ENCODE results near the gene EFNA4. TPM values are rescaled to one million over a fixed set of nuclear protein-coding genes. Genes with fewer than 3 reads are reported as not detected.
A peak's percentile ranks its signal among the peaks of the same experiment; 100 is the strongest.

EFNA4 gene
- total RNA-seq, 1 donor from 2014 or later, result 7.4 TPM

DNA sequence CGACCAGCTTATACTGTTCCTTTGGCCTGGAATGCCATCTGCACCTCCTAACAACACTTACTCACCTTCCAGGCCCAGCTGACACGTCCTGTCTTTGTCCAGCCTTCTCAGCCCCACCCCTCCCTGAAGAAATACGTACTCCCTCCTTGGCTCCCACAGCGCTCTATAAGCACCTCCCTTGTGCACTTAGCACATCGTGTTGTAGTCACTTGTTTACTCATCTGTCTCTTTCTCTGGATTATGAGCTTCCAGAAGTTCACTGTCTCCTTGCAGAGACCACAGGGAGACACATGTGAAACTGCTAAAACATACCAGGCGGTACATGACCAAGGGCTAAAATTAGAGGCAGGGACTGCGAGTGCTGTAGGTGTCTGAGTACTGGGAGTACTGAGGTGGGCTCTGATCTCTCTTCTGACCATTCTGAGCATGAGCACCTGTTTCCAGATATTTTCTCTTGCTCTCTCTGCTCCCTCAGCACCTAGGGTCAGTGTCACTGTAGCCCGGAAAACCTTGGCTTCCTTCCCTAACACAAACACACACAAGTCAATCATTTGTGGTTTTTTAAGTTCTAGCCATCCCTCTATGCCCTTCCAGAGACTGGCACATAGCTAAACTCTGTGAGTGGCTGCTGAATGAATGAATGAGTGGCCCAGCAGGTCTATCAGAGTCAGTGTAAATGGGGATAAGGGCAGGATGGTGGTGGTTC is 24.8 kb upstream of the EFNA4 start:
- no peak overlapping the region for H3K4me3 ChIP-seq
- H3K9me3 ChIP-seq, result no peaks in the 10 kb centered on the region
- H3K27me3 ChIP-seq (ENCODE audit: low read depth), result no peaks in the 10 kb centered on the region
- TF ChIP-seq, protein P1, sequence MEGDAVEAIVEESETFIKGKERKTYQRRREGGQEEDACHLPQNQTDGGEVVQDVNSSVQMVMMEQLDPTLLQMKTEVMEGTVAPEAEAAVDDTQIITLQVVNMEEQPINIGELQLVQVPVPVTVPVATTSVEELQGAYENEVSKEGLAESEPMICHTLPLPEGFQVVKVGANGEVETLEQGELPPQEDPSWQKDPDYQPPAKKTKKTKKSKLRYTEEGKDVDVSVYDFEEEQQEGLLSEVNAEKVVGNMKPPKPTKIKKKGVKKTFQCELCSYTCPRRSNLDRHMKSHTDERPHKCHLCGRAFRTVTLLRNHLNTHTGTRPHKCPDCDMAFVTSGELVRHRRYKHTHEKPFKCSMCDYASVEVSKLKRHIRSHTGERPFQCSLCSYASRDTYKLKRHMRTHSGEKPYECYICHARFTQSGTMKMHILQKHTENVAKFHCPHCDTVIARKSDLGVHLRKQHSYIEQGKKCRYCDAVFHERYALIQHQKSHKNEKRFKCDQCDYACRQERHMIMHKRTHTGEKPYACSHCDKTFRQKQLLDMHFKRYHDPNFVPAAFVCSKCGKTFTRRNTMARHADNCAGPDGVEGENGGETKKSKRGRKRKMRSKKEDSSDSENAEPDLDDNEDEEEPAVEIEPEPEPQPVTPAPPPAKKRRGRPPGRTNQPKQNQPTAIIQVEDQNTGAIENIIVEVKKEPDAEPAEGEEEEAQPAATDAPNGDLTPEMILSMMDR (IDR thresholded peaks at IDR 0.05), result no peak
- intact Hi-C loops (cut with DNase I), result no loop called here
- peaks cover 15% of the 10 kb centered on the region for H3K4me1 ChIP-seq
- DNase-seq, result no peak
- H3K36me3 ChIP-seq, result no peaks in the 10 kb centered on the region
- H3K27ac ChIP-seq, result no peak overlapping the region
- peak; percentile 62 to 78 for ATAC-seq

DNA sequence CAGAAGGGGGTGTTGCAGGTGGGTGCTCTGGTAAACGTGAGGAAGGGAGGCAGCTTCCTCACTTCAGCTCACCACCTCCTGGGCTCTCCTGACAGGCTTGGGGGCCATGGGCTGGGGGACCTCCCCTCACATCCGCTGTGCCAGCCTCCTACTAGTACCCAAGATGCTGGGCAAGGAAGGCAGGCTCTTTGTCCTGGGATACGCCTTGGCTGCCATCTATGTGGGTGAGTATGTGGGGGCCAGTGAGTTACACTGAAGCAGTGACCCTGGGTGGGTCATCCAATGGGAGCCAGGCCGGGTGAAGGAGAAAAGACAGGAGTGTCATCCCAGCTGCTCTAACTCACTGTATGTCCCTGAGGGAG is 24.3 kb upstream of the EFNA4 start:
- no peaks in the 10 kb centered on the region for H3K36me3 ChIP-seq
- intact Hi-C loops (cut with DNase I), result no loop called here
- DNase-seq (no peak), ATAC-seq (no peak)
- no peaks in the 10 kb centered on the region for H3K27me3 ChIP-seq (ENCODE audit: low read depth)
- peaks cover 18% of the 10 kb centered on the region for H3K4me1 ChIP-seq
- H3K9me3 ChIP-seq, result no peaks in the 10 kb centered on the region
- no peak overlapping the region for H3K4me3 ChIP-seq
- no peak overlapping the region for H3K27ac ChIP-seq
- TF ChIP-seq, protein P1 (IDR thresholded peaks at IDR 0.05), result no peak

DNA sequence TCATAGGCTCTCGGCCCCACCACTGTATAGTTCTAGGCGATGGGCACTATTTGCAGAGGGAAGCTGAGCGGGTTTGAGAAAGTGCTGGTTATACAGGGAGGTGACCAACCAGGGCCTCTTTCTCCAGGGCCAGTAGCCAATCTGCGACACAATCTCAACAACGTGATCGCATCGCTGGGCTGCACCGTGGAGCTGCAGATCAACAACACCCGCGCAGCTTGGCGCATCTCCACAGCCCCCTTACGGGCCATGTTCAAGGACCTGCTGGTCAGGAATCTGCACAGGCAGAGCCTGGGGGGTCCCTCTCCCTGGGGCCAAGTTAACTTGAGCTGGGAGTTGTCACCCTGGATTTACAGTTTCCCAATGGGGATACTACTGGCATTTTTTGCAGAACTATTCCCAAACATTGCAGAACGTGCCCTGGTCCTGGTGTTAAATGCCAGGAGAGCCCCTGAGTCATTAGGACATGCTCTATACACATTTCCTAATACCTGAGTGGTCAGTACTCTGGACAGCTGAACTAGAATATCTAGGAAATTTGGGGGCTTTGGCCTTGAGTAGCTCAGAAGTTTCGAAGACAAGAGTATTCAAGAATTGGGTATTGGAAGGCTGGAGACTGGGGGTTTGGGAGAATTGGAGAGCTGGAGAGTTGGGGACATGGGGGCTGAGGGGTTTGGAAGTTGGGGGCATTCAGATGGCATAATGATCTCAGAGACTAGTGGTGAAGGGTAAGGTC is 23.0 kb upstream of the EFNA4 start:
- H3K4me3 ChIP-seq, result no peak overlapping the region
- no peak for DNase-seq
- TF ChIP-seq, protein P1 (IDR thresholded peaks at IDR 0.05), result no peak
- no peaks in the 10 kb centered on the region for H3K9me3 ChIP-seq
- no peaks in the 10 kb centered on the region for H3K36me3 ChIP-seq
- no peaks in the 10 kb centered on the region for H3K27me3 ChIP-seq (ENCODE audit: low read depth)
- H3K27ac ChIP-seq, result no peak overlapping the region
- intact Hi-C loops (cut with DNase I), result no loop called here
- ATAC-seq, result no peak
- peaks cover 30% of the 10 kb centered on the region for H3K4me1 ChIP-seq

DNA sequence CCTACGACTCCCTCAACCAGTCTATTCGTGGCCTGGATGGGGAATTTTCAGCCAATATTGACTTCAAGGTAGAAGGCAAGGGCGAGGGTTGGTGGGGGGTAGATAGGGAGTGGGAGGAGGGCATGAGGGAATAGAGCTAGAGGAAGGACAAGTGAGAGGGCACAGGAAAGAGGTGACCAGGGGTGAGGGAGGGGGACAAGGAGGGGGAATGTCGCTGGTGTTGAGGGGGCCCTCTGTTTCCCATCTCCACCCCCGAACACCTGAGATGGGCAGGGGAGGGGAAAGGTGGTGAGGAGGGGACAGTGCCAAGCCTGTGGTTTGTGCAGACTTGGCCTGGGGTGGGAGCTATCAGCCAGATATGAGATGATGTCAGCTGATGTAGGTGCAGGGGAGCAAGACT is 20.8 kb upstream of the EFNA4 start:
- H3K36me3 ChIP-seq, result no peaks in the 10 kb centered on the region
- H3K4me3 ChIP-seq, result no peak overlapping the region
- DNase-seq, result no peak
- peaks cover 30% of the 10 kb centered on the region for H3K4me1 ChIP-seq
- no peaks in the 10 kb centered on the region for H3K27me3 ChIP-seq (ENCODE audit: low read depth)
- no peak overlapping the region for H3K27ac ChIP-seq
- no peaks in the 10 kb centered on the region for H3K9me3 ChIP-seq
- intact Hi-C loops (cut with DNase I), result no loop called here
- ATAC-seq, result no peak
- TF ChIP-seq, protein P1 (IDR thresholded peaks at IDR 0.05), result no peak

DNA sequence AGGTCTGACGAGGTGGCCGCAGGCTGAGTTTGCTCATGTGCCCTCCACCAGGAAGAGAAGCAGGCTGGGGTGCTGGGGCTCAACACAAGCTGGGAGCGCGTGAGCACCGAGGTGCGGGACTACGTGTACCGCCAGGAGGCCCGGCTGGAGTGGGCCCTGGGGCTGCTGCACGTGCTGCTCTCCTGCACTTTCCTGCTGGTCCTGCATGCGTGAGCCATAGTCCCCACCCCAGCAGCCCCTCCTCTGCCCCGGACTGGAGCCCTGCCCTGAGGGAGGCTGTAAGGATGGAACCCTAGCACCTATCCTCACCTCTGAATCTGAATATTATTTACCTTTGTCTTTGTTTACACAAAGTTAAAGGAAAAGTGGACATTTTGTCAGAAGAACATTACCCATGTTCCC is 20.2 kb upstream of the EFNA4 start:
- Histone ChIP-seq H3K27me3 (ENCODE audit: low read depth) (no peaks in the 10 kb centered on the region), H3K27ac (no peak overlapping the region), H3K4me1 (peaks cover 25% of the 10 kb centered on the region), H3K36me3 (no peaks in the 10 kb centered on the region), H3K4me3 (no peak overlapping the region), H3K9me3 (no peaks in the 10 kb centered on the region)
- DNase-seq (no peak), ATAC-seq (no peak)
- intact Hi-C loops (cut with DNase I), result no loop called here
- TF ChIP-seq, protein P1 (IDR thresholded peaks at IDR 0.05), result no peak
